Measurements from ENCODE around the gene LAMB4.

The LAMB4 gene

GRCh38 chr7:108149119-108149518, 19.0 kb upstream of the LAMB4 start:
- CTCF ChIA-PET = interaction anchor here (0.9 to 1.8 kb wide), 3 partner anchors 24 to 51 kb away, joined by 3 to 4 read pairs (median 4); no protein-coding TSS in a partner anchor
- WGBS (ENCODE audit: insufficient coverage) = 90% methylated on average over 1 of the region's 5 CpGs
- POLR2A ChIA-PET = no interaction called here

GRCh38 chr7:108147031-108147563, 16.9 kb upstream of the LAMB4 start:
- Histone ChIP-seq H3K9me3 (ENCODE audit: control extremely low read depth in 1 of 5, control insufficient read depth in 4 of 5, insufficient read depth in 2 of 5, low read depth in 1 of 5, low read length in 4 of 5) (no peaks in the 10 kb centered on the region), H3K27me3 (replicated peaks in 2 of 5; ENCODE audit: control insufficient read depth in 4 of 5, insufficient read depth in 5 of 5, low read length in 4 of 5) (peaks cover 0 to 1% (median 0%) of the 10 kb centered on the region in 5 experiments), H3K4me1 (ENCODE audit: control extremely low read depth in 1 of 4, control insufficient read depth in 4 of 4, insufficient read depth in 4 of 4, low read length in 3 of 4) (peaks cover 3 to 7% (median 4%) of the 10 kb centered on the region in 4 experiments), H3K27ac (ENCODE audit: insufficient read depth in 1 of 2, low read depth in 1 of 2, low read length in 2 of 2, poor library complexity in 1 of 2, severe bottlenecking in 2 of 2) (no peak overlapping the region), H3K4me3 (ENCODE audit: control insufficient read depth in 1 of 7, extremely low read depth in 1 of 7, insufficient read depth in 4 of 7, low read depth in 2 of 7, low read length in 6 of 7) (no peak overlapping the region), H3K36me3 (ENCODE audit: control insufficient read depth in 4 of 4, insufficient read depth in 4 of 4, low read length in 3 of 4) (no peaks in the 10 kb centered on the region)
- POLR2A ChIA-PET = no interaction called here
- CTCF ChIA-PET = interaction anchor here (0.8 to 3.4 kb wide), 7 partner anchors 9 to 165 kb away, joined by 3 to 121 read pairs (median 6); no protein-coding TSS in a partner anchor
- 91% methylated on average over 6 of the region's 6 CpGs for WGBS (ENCODE audit: insufficient coverage)
- no peak for DNase-seq

More at GRCh38 chr7:108149119-108149518, 19.0 kb upstream of the LAMB4 start:
- H3K4me3 ChIP-seq (ENCODE audit: control insufficient read depth in 1 of 7, extremely low read depth in 1 of 7, insufficient read depth in 4 of 7, low read depth in 2 of 7, low read length in 6 of 7) = no peak overlapping the region
- H3K27ac ChIP-seq (ENCODE audit: insufficient read depth in 1 of 2, low read depth in 1 of 2, low read length in 2 of 2, poor library complexity in 1 of 2, severe bottlenecking in 2 of 2) = no peak overlapping the region
- peaks cover 3 to 7% (median 4%) of the 10 kb centered on the region in 4 experiments for H3K4me1 ChIP-seq (ENCODE audit: control extremely low read depth in 1 of 4, control insufficient read depth in 4 of 4, insufficient read depth in 4 of 4, low read length in 3 of 4)
- DNase-seq = no peak
- peaks cover 0 to 2% (median 0%) of the 10 kb centered on the region in 5 experiments for H3K27me3 ChIP-seq (replicated peaks in 2 of 5; ENCODE audit: control insufficient read depth in 4 of 5, insufficient read depth in 5 of 5, low read length in 4 of 5)
- no peaks in the 10 kb centered on the region for H3K36me3 ChIP-seq (ENCODE audit: control insufficient read depth in 4 of 4, insufficient read depth in 4 of 4, low read length in 3 of 4)
- H3K9me3 ChIP-seq (ENCODE audit: control extremely low read depth in 1 of 5, control insufficient read depth in 4 of 5, insufficient read depth in 2 of 5, low read depth in 1 of 5, low read length in 4 of 5) = no peaks in the 10 kb centered on the region

DNA sequence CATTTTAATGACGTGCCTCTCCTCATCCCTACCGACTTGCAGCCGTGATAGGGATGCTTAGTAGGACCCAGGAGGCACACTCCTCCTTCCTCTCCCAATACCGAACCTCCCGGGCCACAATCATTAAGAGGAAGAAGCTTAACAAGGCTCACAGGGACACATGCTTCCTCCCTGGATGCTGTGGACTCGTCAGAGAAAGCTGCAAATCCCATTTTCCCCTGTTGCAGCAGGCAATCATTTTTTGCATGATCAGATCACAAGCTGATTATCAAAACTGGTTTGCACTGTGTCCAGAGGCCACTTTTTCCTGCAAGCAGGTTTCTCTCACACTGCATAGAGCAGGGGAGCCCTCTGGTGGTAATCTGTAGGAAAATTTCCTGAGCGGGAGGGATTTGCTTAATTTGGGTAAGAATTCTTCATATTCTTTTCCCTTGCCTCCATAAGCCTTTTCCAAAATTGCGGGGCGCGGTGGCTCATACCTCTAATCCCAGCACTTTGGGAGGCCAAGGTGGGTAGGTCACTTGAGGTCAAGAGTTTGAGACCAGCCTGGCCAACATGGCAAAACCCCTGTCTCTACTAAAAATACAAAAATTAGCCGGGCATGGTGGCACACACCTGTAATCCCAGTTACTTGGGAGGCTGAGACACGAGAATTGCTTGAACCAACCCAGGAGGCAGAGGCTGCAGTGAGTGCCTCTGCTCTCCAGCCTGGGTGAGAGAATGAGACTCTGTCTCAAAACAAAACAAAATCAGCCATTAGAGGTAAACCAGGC, 16.1 kb upstream of the LAMB4 start:
- H3K36me3 ChIP-seq (ENCODE audit: control insufficient read depth in 4 of 4, insufficient read depth in 4 of 4, low read length in 3 of 4) = no peaks in the 10 kb centered on the region
- POLR2A ChIA-PET = no interaction called here
- peak overlapping the region in 3 of 7 experiments; percentile 19 to 60 (median 31) for H3K4me3 ChIP-seq (ENCODE audit: control insufficient read depth in 1 of 7, extremely low read depth in 1 of 7, insufficient read depth in 4 of 7, low read depth in 2 of 7, low read length in 6 of 7)
- H3K9me3 ChIP-seq (ENCODE audit: control extremely low read depth in 1 of 5, control insufficient read depth in 4 of 5, insufficient read depth in 2 of 5, low read depth in 1 of 5, low read length in 4 of 5) = no peaks in the 10 kb centered on the region
- H3K27ac ChIP-seq (ENCODE audit: insufficient read depth in 1 of 2, low read depth in 1 of 2, low read length in 2 of 2, poor library complexity in 1 of 2, severe bottlenecking in 2 of 2) = no peak overlapping the region
- H3K27me3 ChIP-seq (replicated peaks in 2 of 5; ENCODE audit: control insufficient read depth in 4 of 5, insufficient read depth in 5 of 5, low read length in 4 of 5) = peaks cover 0 to 1% (median 0%) of the 10 kb centered on the region in 5 experiments
- DNase-seq = peak; percentile 65 to 80 (median 69)
- CTCF ChIA-PET = interaction anchor here (0.7 to 3.4 kb wide), 21 partner anchors 8 to 683 kb away, joined by 3 to 121 read pairs (median 4); partner anchors contain the start of gene LAMB4
- 34% methylated on average over 6 of the region's 12 CpGs for WGBS (ENCODE audit: insufficient coverage)
- peaks cover 3 to 7% (median 4%) of the 10 kb centered on the region in 4 experiments for H3K4me1 ChIP-seq (ENCODE audit: control extremely low read depth in 1 of 4, control insufficient read depth in 4 of 4, insufficient read depth in 4 of 4, low read length in 3 of 4)

DNA sequence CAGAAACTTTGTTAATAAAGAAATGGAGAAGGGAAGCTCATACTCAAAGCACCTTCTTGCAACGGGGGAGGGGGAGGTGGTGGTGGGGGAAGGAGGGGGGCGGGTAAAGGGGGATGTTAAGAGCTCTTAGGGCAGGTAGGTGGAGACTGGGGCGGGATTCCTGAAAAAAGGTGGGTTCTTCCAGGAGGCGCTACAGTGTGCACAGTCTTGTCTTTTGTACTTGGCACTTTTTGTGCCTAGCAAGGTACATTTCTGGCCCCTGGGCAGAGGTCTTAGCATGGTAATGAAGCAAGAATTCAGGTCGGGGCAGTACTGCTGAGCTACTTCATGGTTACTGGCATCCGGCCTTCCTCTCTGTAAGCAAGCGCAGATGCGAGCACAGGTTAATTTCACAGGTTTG, 15.2 kb upstream of the LAMB4 start:
- POLR2A ChIA-PET = no interaction called here
- no peaks in the 10 kb centered on the region for H3K36me3 ChIP-seq (ENCODE audit: control insufficient read depth in 4 of 4, insufficient read depth in 4 of 4, low read length in 3 of 4)

GRCh38 chr7:108144931-108145330, 14.8 kb upstream of the LAMB4 start:
- POLR2A ChIA-PET = no interaction called here
- peaks cover 0 to 13% (median 4%) of the 10 kb centered on the region in 4 experiments for H3K4me1 ChIP-seq (ENCODE audit: control extremely low read depth in 1 of 4, control insufficient read depth in 4 of 4, insufficient read depth in 4 of 4, low read length in 3 of 4)
- H3K27me3 ChIP-seq (replicated peaks in 2 of 5; ENCODE audit: control insufficient read depth in 4 of 5, insufficient read depth in 5 of 5, low read length in 4 of 5) = peaks cover 0 to 1% (median 0%) of the 10 kb centered on the region in 5 experiments
- H3K9me3 ChIP-seq (ENCODE audit: control extremely low read depth in 1 of 5, control insufficient read depth in 4 of 5, insufficient read depth in 2 of 5, low read depth in 1 of 5, low read length in 4 of 5) = no peaks in the 10 kb centered on the region
- DNase-seq = no peak
- CTCF ChIA-PET = interaction anchor here (0.7 to 3.4 kb wide), 13 partner anchors 8 to 417 kb away, joined by 3 to 121 read pairs (median 5); partner anchors contain the start of gene LAMB4
- no peak overlapping the region for H3K4me3 ChIP-seq (ENCODE audit: control insufficient read depth in 1 of 7, extremely low read depth in 1 of 7, insufficient read depth in 4 of 7, low read depth in 2 of 7, low read length in 6 of 7)
- WGBS (ENCODE audit: insufficient coverage) = 69% methylated on average over 2 of the region's 3 CpGs
- H3K36me3 ChIP-seq (ENCODE audit: control insufficient read depth in 4 of 4, insufficient read depth in 4 of 4, low read length in 3 of 4) = no peaks in the 10 kb centered on the region
- no peak overlapping the region for H3K27ac ChIP-seq (ENCODE audit: insufficient read depth in 1 of 2, low read depth in 1 of 2, low read length in 2 of 2, poor library complexity in 1 of 2, severe bottlenecking in 2 of 2)

More for the DNA sequence above, 15.2 kb upstream of the LAMB4 start:
- WGBS (ENCODE audit: insufficient coverage) = 100% methylated on average over 2 of the region's 8 CpGs
- DNase-seq = no peak
- H3K27me3 ChIP-seq (replicated peaks in 2 of 5; ENCODE audit: control insufficient read depth in 4 of 5, insufficient read depth in 5 of 5, low read length in 4 of 5) = peaks cover 0 to 1% (median 0%) of the 10 kb centered on the region in 5 experiments
- H3K9me3 ChIP-seq (ENCODE audit: control extremely low read depth in 1 of 5, control insufficient read depth in 4 of 5, insufficient read depth in 2 of 5, low read depth in 1 of 5, low read length in 4 of 5) = no peaks in the 10 kb centered on the region
- no peak overlapping the region for H3K4me3 ChIP-seq (ENCODE audit: control insufficient read depth in 1 of 7, extremely low read depth in 1 of 7, insufficient read depth in 4 of 7, low read depth in 2 of 7, low read length in 6 of 7)
- no peak overlapping the region for H3K27ac ChIP-seq (ENCODE audit: insufficient read depth in 1 of 2, low read depth in 1 of 2, low read length in 2 of 2, poor library complexity in 1 of 2, severe bottlenecking in 2 of 2)
- CTCF ChIA-PET = interaction anchor here (0.7 to 3.4 kb wide), 20 partner anchors 7 to 682 kb away, joined by 3 to 121 read pairs (median 4); partner anchors contain the start of gene LAMB4
- peaks cover 3 to 9% (median 4%) of the 10 kb centered on the region in 4 experiments for H3K4me1 ChIP-seq (ENCODE audit: control extremely low read depth in 1 of 4, control insufficient read depth in 4 of 4, insufficient read depth in 4 of 4, low read length in 3 of 4)

DNA sequence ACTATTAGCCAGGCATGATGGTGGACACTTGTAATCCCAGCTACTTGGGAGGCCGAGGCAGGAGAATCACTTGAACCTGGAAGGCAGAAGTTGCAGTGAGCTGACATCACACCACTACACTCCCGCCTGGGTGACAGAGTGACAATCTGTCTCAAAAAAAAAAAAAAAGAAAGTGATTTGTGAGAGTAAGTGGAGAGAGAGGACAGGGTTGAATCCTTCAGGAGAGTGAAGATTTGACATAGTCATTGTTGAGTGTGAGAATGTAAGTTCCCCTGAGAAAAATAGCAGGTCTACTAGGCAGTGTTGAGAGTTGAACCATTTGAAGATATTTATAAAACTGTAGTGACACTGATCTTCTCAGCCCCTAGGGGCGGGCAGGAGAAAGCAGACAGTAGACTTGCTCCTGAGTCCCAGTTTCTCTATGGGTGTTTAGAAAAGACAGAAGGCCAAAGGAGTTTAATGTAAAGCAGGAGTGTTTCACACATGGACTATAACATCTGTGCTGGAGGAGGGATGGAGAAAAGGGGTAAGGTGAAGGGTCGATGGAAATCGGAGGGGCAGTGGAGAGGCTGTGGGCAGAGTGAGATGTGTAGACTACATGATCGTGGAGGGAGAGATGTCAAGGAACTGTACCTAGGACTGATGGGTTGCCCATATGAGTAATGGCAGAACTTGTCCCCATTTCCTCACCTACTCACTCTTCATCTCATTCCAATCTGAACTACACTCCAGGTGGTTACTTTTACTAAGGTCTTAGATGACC, 13.7 kb upstream of the LAMB4 start:
- DNase-seq = no peak
- CTCF ChIA-PET = interaction anchor here (3.4 kb wide), 1 partner anchor 34 kb away, joined by 121 read pairs; no protein-coding TSS in a partner anchor
- POLR2A ChIA-PET = no interaction called here

More for the DNA sequence above, 13.7 kb upstream of the LAMB4 start:
- H3K4me1 ChIP-seq (ENCODE audit: control extremely low read depth in 1 of 4, control insufficient read depth in 4 of 4, insufficient read depth in 4 of 4, low read length in 3 of 4) = peaks cover 0 to 16% (median 4%) of the 10 kb centered on the region in 4 experiments
- H3K27me3 ChIP-seq (replicated peaks in 2 of 5; ENCODE audit: control insufficient read depth in 4 of 5, insufficient read depth in 5 of 5, low read length in 4 of 5) = peaks cover 0 to 1% (median 0%) of the 10 kb centered on the region in 5 experiments
- H3K27ac ChIP-seq (ENCODE audit: insufficient read depth in 1 of 2, low read depth in 1 of 2, low read length in 2 of 2, poor library complexity in 1 of 2, severe bottlenecking in 2 of 2) = no peak overlapping the region
- H3K9me3 ChIP-seq (ENCODE audit: control extremely low read depth in 1 of 5, control insufficient read depth in 4 of 5, insufficient read depth in 2 of 5, low read depth in 1 of 5, low read length in 4 of 5) = no peaks in the 10 kb centered on the region
- H3K36me3 ChIP-seq (ENCODE audit: control insufficient read depth in 4 of 4, insufficient read depth in 4 of 4, low read length in 3 of 4) = no peaks in the 10 kb centered on the region
- no peak overlapping the region for H3K4me3 ChIP-seq (ENCODE audit: control insufficient read depth in 1 of 7, extremely low read depth in 1 of 7, insufficient read depth in 4 of 7, low read depth in 2 of 7, low read length in 6 of 7)
- WGBS (ENCODE audit: insufficient coverage) = 100% methylated on average over 3 of the region's 6 CpGs

Data from common myeloid progenitor, CD34-positive (primary cell).